ACC112 (cell line): ENCODE data around the gene ACVR1.
A peak's percentile ranks its signal among the peaks of the same experiment; 100 is the strongest.

Experiments used
- H2AFZ ChIP-seq: fragments of 200-600 bp; sonication (generic); one replicate; pipeline ENCODE4 v1.6.0; 2017; ENCODE audit warnings: antibody characterized with exemption, low read length; ENCODE audit not compliant: unreplicated experiment
- H3K27ac ChIP-seq: fragments of 200-600 bp; sonication (generic); 2 replicates; pipeline ENCODE4 v1.5.1; 2014; ENCODE audit warnings: low read depth, mild to moderate bottlenecking, antibody characterized with exemption, low read length, moderate library complexity
- H3K27me3 ChIP-seq: fragments of 200-600 bp; sonication (generic); 2 replicates; pipeline ENCODE4 v1.6.1; 2014; ENCODE audit warnings: mild to moderate bottlenecking, antibody characterized with exemption, low read length, moderate library complexity, mixed read lengths; ENCODE audit not compliant: insufficient read depth
- H3K36me3 ChIP-seq: fragments of 200-600 bp; sonication (generic); 2 replicates; pipeline ENCODE4 v1.6.1; 2016; ENCODE audit warnings: mild to moderate bottlenecking, antibody characterized with exemption, low read length, moderate library complexity, mixed read lengths; ENCODE audit not compliant: insufficient read depth
- H3K4me1 ChIP-seq: fragments of 200-600 bp; sonication (generic); one replicate; pipeline ENCODE4 v1.6.1; 2016; ENCODE audit warnings: low read length, mixed read lengths; ENCODE audit not compliant: insufficient read depth, unreplicated experiment, control insufficient read depth
- H3K4me3 ChIP-seq: fragments of 200-600 bp; sonication (generic); 2 replicates; pipeline ENCODE4 v1.5.1; 2014; ENCODE audit warnings: mild to moderate bottlenecking, low read depth, low read length
- H3K79me2 ChIP-seq: fragments of 200-600 bp; sonication (generic); one replicate; pipeline ENCODE4 v1.6.0; 2016; ENCODE audit warnings: low read length; ENCODE audit not compliant: control insufficient read depth, unreplicated experiment, insufficient read depth

Gene ACVR1

GRCh38 chr2:157785866-157786662, 90.1 kb downstream of the ACVR1 start:
- H3K4me1 ChIP-seq: peaks cover 24% of the 10 kb centered on the region
- no peak overlapping the region for H3K27ac ChIP-seq
- no peak overlapping the region for H2AFZ ChIP-seq
- H3K79me2 ChIP-seq: peaks cover 4% of the 10 kb centered on the region
- H3K4me3 ChIP-seq: no peak overlapping the region
- H3K36me3 ChIP-seq: no peaks in the 10 kb centered on the region
- H3K27me3 ChIP-seq: no peaks in the 10 kb centered on the region

- H3K79me2 ChIP-seq: peaks cover 4% of the 10 kb centered on the region
- H3K27ac ChIP-seq: peak overlapping the region; percentile 51; the same call in 1 of the 2 replicates
- H3K4me1 ChIP-seq: peaks cover 24% of the 10 kb centered on the region
- H3K4me3 ChIP-seq: no peak overlapping the region
- H3K36me3 ChIP-seq: no peaks in the 10 kb centered on the region
- H3K27me3 ChIP-seq: no peaks in the 10 kb centered on the region
- H2AFZ ChIP-seq: no peak overlapping the region
Observed at GRCh38 chr2:157785200-157785599, 90.9 kb downstream of the ACVR1 start.

GRCh38 chr2:157784823-157785175, 91.3 kb downstream of the ACVR1 start:
- no peaks in the 10 kb centered on the region for H3K36me3 ChIP-seq
- H3K27ac ChIP-seq: peak overlapping the region; percentile 51; the same call in 1 of the 2 replicates
- 0 out of 2 replicates have a peak overlapping the region, but pooled peaks have one; percentile 16 for H3K4me3 ChIP-seq
- no peaks in the 10 kb centered on the region for H3K27me3 ChIP-seq
- no peak overlapping the region for H2AFZ ChIP-seq
- peaks cover 4% of the 10 kb centered on the region for H3K79me2 ChIP-seq
- peaks cover 24% of the 10 kb centered on the region for H3K4me1 ChIP-seq

- peak overlapping the region; percentile 51; the same call in 1 of the 2 replicates for H3K27ac ChIP-seq
- peaks cover 4% of the 10 kb centered on the region for H3K79me2 ChIP-seq
- no peak overlapping the region for H2AFZ ChIP-seq
- H3K4me3 ChIP-seq: 0 out of 2 replicates have a peak overlapping the region, but pooled peaks have one; percentile 16
- no peaks in the 10 kb centered on the region for H3K27me3 ChIP-seq
- H3K4me1 ChIP-seq: peaks cover 24% of the 10 kb centered on the region
- H3K36me3 ChIP-seq: no peaks in the 10 kb centered on the region; the same call in 1 of the 2 replicates
Observed at GRCh38 chr2:157784169-157784822, 91.8 kb downstream of the ACVR1 start.

GRCh38 chr2:157783245-157783644, 92.9 kb downstream of the ACVR1 start:
- no peak overlapping the region for H3K27ac ChIP-seq
- H3K4me1 ChIP-seq: peaks cover 24% of the 10 kb centered on the region
- no peak overlapping the region for H2AFZ ChIP-seq
- peaks cover 4% of the 10 kb centered on the region for H3K79me2 ChIP-seq
- no peaks in the 10 kb centered on the region; the same call in 1 of the 2 replicates for H3K36me3 ChIP-seq
- no peak overlapping the region for H3K4me3 ChIP-seq
- no peaks in the 10 kb centered on the region for H3K27me3 ChIP-seq

- Histone ChIP-seq H3K27me3 (no peaks in the 10 kb centered on the region), H3K36me3 (no peaks in the 10 kb centered on the region; the same call in 1 of the 2 replicates), H3K4me3 (no peak overlapping the region), H3K79me2 (peaks cover 4% of the 10 kb centered on the region), H2AFZ (no peak overlapping the region), H3K4me1 (peaks cover 24% of the 10 kb centered on the region), H3K27ac (no peak overlapping the region)
Observed at GRCh38 chr2:157782057-157782845, 93.9 kb downstream of the ACVR1 start.

- Histone ChIP-seq H3K27ac (no peak overlapping the region), H3K4me1 (peaks cover 15% of the 10 kb centered on the region), H3K4me3 (no peak overlapping the region), H3K27me3 (no peaks in the 10 kb centered on the region), H3K79me2 (peaks cover 4% of the 10 kb centered on the region), H2AFZ (no peak overlapping the region), H3K36me3 (peaks cover 3% of the 10 kb centered on the region)
Observed at GRCh38 chr2:157780211-157780610, 95.9 kb downstream of the ACVR1 start.

GRCh38 chr2:157779794-157780193, 96.3 kb downstream of the ACVR1 start:
- H3K4me3 ChIP-seq: no peak overlapping the region
- H3K27me3 ChIP-seq: no peaks in the 10 kb centered on the region

GRCh38 chr2:157777427-157777826, 98.7 kb downstream of the ACVR1 start:
- Histone ChIP-seq H3K27ac (no peak overlapping the region), H3K4me1 (no peaks in the 10 kb centered on the region), H2AFZ (no peak overlapping the region), H3K36me3 (peaks cover 11% of the 10 kb centered on the region), H3K4me3 (no peak overlapping the region), H3K27me3 (no peaks in the 10 kb centered on the region), H3K79me2 (no peaks in the 10 kb centered on the region)

More at GRCh38 chr2:157779794-157780193, 96.3 kb downstream of the ACVR1 start:
- Histone ChIP-seq H2AFZ (no peak overlapping the region), H3K27ac (no peak overlapping the region), H3K79me2 (peaks cover 4% of the 10 kb centered on the region), H3K4me1 (peaks cover 11% of the 10 kb centered on the region), H3K36me3 (peaks cover 6% of the 10 kb centered on the region)

- peaks cover 18% of the 10 kb centered on the region for H3K36me3 ChIP-seq
- H3K27ac ChIP-seq: no peak overlapping the region
- no peaks in the 10 kb centered on the region for H3K4me1 ChIP-seq
- H3K27me3 ChIP-seq: no peaks in the 10 kb centered on the region
- H2AFZ ChIP-seq: no peak overlapping the region
- H3K79me2 ChIP-seq: no peaks in the 10 kb centered on the region
- no peak overlapping the region for H3K4me3 ChIP-seq
Observed at GRCh38 chr2:157771234-157771633, 104.9 kb downstream of the ACVR1 start.
